ENCODE data around the gene CSAD.

CSAD gene

DNA sequence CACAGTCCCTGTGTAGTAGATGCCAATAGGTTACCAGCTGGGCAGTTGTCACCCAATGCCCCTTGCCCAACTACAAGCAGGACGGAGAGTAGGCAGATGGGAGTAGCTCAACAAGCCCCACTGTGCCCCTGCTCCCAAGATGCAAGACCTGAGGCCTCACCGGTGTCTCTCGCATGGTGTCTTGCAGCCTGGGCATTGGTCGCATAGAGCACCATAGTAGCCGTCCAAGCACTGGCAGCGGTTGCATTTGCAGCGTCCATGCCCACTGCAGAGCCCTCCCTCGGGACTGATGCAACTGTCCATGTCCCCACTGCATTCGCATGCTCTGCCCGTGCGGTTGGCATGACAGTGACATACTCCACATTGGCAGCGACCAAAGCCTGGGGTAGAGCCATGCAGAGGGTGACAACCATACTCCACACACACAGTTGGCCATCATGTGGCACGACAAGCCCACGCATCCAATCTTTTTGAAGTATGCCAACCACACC, 11.9 kb upstream of the CSAD start:
- no peak for ATAC-seq
- no peak for TF ChIP-seq ISL1 (CRISPR knock-in tag; IDR thresholded peaks at IDR 0.05)
- TF ChIP-seq ZC3H10 (CRISPR knock-in tag; IDR thresholded peaks at IDR 0.05): no peak
- no peak for TF ChIP-seq TCF4 (CRISPR knock-in tag; IDR thresholded peaks at IDR 0.05; ENCODE audit: borderline replicate concordance)
- TF ChIP-seq, protein P1, sequence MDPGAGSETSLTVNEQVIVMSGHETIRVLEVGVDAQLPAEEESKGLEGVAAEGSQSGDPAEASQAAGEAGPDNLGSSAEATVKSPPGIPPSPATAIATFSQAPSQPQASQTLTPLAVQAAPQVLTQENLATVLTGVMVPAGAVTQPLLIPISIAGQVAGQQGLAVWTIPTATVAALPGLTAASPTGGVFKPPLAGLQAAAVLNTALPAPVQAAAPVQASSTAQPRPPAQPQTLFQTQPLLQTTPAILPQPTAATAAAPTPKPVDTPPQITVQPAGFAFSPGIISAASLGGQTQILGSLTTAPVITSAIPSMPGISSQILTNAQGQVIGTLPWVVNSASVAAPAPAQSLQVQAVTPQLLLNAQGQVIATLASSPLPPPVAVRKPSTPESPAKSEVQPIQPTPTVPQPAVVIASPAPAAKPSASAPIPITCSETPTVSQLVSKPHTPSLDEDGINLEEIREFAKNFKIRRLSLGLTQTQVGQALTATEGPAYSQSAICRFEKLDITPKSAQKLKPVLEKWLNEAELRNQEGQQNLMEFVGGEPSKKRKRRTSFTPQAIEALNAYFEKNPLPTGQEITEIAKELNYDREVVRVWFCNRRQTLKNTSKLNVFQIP (CRISPR knock-in tag; IDR thresholded peaks at IDR 0.05; ENCODE audit: borderline replicate concordance, low read depth): no peak
- TF ChIP-seq ZFP30 (CRISPR knock-in tag; IDR thresholded peaks at IDR 0.05): no peak
- TF ChIP-seq, protein P2, sequence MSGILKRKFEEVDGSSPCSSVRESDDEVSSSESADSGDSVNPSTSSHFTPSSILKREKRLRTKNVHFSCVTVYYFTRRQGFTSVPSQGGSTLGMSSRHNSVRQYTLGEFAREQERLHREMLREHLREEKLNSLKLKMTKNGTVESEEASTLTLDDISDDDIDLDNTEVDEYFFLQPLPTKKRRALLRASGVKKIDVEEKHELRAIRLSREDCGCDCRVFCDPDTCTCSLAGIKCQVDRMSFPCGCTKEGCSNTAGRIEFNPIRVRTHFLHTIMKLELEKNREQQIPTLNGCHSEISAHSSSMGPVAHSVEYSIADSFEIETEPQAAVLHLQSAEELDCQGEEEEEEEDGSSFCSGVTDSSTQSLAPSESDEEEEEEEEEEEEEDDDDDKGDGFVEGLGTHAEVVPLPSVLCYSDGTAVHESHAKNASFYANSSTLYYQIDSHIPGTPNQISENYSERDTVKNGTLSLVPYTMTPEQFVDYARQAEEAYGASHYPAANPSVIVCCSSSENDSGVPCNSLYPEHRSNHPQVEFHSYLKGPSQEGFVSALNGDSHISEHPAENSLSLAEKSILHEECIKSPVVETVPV (CRISPR knock-in tag; IDR thresholded peaks at IDR 0.05): no peak
- no peak for TF ChIP-seq TOX (CRISPR knock-in tag; IDR thresholded peaks at IDR 0.05; ENCODE audit: borderline replicate concordance)
- TF ChIP-seq, protein P3, sequence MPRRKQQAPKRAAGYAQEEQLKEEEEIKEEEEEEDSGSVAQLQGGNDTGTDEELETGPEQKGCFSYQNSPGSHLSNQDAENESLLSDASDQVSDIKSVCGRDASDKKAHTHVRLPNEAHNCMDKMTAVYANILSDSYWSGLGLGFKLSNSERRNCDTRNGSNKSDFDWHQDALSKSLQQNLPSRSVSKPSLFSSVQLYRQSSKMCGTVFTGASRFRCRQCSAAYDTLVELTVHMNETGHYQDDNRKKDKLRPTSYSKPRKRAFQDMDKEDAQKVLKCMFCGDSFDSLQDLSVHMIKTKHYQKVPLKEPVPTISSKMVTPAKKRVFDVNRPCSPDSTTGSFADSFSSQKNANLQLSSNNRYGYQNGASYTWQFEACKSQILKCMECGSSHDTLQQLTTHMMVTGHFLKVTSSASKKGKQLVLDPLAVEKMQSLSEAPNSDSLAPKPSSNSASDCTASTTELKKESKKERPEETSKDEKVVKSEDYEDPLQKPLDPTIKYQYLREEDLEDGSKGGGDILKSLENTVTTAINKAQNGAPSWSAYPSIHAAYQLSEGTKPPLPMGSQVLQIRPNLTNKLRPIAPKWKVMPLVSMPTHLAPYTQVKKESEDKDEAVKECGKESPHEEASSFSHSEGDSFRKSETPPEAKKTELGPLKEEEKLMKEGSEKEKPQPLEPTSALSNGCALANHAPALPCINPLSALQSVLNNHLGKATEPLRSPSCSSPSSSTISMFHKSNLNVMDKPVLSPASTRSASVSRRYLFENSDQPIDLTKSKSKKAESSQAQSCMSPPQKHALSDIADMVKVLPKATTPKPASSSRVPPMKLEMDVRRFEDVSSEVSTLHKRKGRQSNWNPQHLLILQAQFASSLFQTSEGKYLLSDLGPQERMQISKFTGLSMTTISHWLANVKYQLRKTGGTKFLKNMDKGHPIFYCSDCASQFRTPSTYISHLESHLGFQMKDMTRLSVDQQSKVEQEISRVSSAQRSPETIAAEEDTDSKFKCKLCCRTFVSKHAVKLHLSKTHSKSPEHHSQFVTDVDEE (CRISPR knock-in tag; IDR thresholded peaks at IDR 0.05): no peak
- TF ChIP-seq, protein P4, sequence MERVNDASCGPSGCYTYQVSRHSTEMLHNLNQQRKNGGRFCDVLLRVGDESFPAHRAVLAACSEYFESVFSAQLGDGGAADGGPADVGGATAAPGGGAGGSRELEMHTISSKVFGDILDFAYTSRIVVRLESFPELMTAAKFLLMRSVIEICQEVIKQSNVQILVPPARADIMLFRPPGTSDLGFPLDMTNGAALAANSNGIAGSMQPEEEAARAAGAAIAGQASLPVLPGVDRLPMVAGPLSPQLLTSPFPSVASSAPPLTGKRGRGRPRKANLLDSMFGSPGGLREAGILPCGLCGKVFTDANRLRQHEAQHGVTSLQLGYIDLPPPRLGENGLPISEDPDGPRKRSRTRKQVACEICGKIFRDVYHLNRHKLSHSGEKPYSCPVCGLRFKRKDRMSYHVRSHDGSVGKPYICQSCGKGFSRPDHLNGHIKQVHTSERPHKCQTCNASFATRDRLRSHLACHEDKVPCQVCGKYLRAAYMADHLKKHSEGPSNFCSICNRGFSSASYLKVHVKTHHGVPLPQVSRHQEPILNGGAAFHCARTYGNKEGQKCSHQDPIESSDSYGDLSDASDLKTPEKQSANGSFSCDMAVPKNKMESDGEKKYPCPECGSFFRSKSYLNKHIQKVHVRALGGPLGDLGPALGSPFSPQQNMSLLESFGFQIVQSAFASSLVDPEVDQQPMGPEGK (CRISPR knock-in tag; IDR thresholded peaks at IDR 0.05; ENCODE audit: borderline replicate concordance): no peak
- TF ChIP-seq BACH2 (CRISPR knock-in tag; IDR thresholded peaks at IDR 0.05; ENCODE audit: borderline replicate concordance): no peak
- TF ChIP-seq ARNTL (CRISPR knock-in tag; IDR thresholded peaks at IDR 0.05; ENCODE audit: borderline replicate concordance, low read depth): no peak
- TF ChIP-seq ZNF8 (CRISPR knock-in tag; IDR thresholded peaks at IDR 0.05): no peak
- no peak for TF ChIP-seq ESRRG (CRISPR knock-in tag; IDR thresholded peaks at IDR 0.05)
- TF ChIP-seq ZNF565 (CRISPR knock-in tag; conservative IDR thresholded peaks at IDR 0.05; ENCODE audit: low read depth): no peak

DNA sequence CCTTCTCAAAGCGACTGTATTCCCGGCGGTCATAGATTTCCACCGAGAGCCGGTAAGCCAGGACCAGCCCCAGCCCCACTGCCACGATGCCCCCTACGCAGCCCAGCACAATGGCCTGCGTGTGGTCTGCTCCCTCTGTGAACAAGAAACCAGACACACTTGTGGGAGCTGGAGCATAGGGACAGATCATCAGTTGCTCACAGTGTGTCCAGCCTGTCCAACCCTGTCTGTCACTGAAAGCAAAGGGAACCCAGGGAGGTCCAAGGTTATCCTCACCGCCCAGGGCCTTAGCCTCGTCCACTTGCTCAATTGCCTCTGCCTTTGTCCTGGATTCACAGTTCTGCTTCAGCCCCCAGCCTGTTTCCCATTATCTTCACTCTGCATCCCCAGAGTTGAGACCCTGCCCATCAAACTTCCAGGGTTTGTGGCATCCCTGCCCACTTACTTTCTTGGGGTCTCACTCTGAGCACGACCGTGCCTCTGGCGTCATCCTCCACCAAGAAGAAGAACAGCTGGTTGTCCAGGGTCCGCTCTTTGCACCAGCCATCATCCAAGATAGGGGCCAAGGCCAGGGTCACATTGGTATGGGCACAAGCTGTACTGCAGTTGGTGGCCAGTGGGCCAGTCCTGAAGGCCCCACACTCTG, 11.3 kb upstream of the CSAD start:
- no peak for ATAC-seq
- no peak for TF ChIP-seq TCF4 (CRISPR knock-in tag; IDR thresholded peaks at IDR 0.05; ENCODE audit: borderline replicate concordance)
- TF ChIP-seq, protein P2 (CRISPR knock-in tag; IDR thresholded peaks at IDR 0.05): no peak
- TF ChIP-seq ISL1 (CRISPR knock-in tag; IDR thresholded peaks at IDR 0.05): no peak
- TF ChIP-seq, protein P4 (CRISPR knock-in tag; IDR thresholded peaks at IDR 0.05; ENCODE audit: borderline replicate concordance): no peak
- no peak for TF ChIP-seq OSR1 (CRISPR knock-in tag; IDR thresholded peaks at IDR 0.05)
- TF ChIP-seq ESRRG (CRISPR knock-in tag; IDR thresholded peaks at IDR 0.05): no peak
- TF ChIP-seq ZFP3 (CRISPR knock-in tag; IDR thresholded peaks at IDR 0.05): no peak
- no peak for TF ChIP-seq CSDC2 (CRISPR knock-in tag; IDR thresholded peaks at IDR 0.05)
- no peak for TF ChIP-seq TOX (CRISPR knock-in tag; IDR thresholded peaks at IDR 0.05; ENCODE audit: borderline replicate concordance)
- no peak for TF ChIP-seq BACH2 (CRISPR knock-in tag; IDR thresholded peaks at IDR 0.05; ENCODE audit: borderline replicate concordance)
- TF ChIP-seq RARB (CRISPR knock-in tag; IDR thresholded peaks at IDR 0.05): no peak
- TF ChIP-seq, protein P5, sequence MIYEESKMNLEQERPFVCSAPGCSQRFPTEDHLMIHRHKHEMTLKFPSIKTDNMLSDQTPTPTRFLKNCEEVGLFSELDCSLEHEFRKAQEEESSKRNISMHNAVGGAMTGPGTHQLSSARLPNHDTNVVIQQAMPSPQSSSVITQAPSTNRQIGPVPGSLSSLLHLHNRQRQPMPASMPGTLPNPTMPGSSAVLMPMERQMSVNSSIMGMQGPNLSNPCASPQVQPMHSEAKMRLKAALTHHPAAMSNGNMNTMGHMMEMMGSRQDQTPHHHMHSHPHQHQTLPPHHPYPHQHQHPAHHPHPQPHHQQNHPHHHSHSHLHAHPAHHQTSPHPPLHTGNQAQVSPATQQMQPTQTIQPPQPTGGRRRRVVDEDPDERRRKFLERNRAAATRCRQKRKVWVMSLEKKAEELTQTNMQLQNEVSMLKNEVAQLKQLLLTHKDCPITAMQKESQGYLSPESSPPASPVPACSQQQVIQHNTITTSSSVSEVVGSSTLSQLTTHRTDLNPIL (CRISPR knock-in tag; IDR thresholded peaks at IDR 0.05; ENCODE audit: low read depth): no peak
- TF ChIP-seq ZFP30 (CRISPR knock-in tag; IDR thresholded peaks at IDR 0.05): no peak
- no peak for TF ChIP-seq PPARA (CRISPR knock-in tag; IDR thresholded peaks at IDR 0.05; ENCODE audit: borderline replicate concordance)
- TF ChIP-seq, protein P3 (CRISPR knock-in tag; IDR thresholded peaks at IDR 0.05): no peak
- TF ChIP-seq ZC3H10 (CRISPR knock-in tag; IDR thresholded peaks at IDR 0.05): no peak
- no peak for TF ChIP-seq ZNF70 (CRISPR knock-in tag; IDR thresholded peaks at IDR 0.05)

Data from SK-N-SH treated with all-trans-retinoic acid at 6 μM for 48 hours (cell line).